Adipocyte (in vitro differentiated cells): Measurements from ENCODE around the gene AVPR2.

Experiments used
- DNase-seq: peaks from one replicate; pipeline ENCODE4 v3.0.0-alpha.2; 2015; ENCODE audit warnings: low read depth
- H3K27me3 ChIP-seq: replicated peaks from 2 replicates; pipeline ENCODE4 v1.7.0; 2013; ENCODE audit warnings: mild to moderate bottlenecking, low read length, moderate library complexity; ENCODE audit not compliant: control insufficient read depth, insufficient read depth
- H3K36me3 ChIP-seq: 2 replicates; pipeline ENCODE4 v1.7.0; 2013; ENCODE audit warnings: low read length, mild to moderate bottlenecking, moderate library complexity; ENCODE audit not compliant: control insufficient read depth, insufficient read depth, severe bottlenecking
- H3K4me1 ChIP-seq: 2 replicates; pipeline ENCODE4 v1.7.0; 2013; ENCODE audit warnings: mild to moderate bottlenecking, low read length, moderate library complexity; ENCODE audit not compliant: control insufficient read depth, insufficient read depth
- H3K4me3 ChIP-seq: 2 replicates; pipeline ENCODE4 v1.7.0; 2013; ENCODE audit warnings: mild to moderate bottlenecking, low read length, moderate library complexity
- H3K9ac ChIP-seq: 2 replicates; pipeline ENCODE4 v1.7.0; 2013; ENCODE audit warnings: mild to moderate bottlenecking, low read length, moderate library complexity
- H3K9me3 ChIP-seq: 2 replicates; pipeline ENCODE4 v1.7.0; 2013; ENCODE audit warnings: mild to moderate bottlenecking, low read length, moderate library complexity; ENCODE audit not compliant: control insufficient read depth

AVPR2 gene

DNA sequence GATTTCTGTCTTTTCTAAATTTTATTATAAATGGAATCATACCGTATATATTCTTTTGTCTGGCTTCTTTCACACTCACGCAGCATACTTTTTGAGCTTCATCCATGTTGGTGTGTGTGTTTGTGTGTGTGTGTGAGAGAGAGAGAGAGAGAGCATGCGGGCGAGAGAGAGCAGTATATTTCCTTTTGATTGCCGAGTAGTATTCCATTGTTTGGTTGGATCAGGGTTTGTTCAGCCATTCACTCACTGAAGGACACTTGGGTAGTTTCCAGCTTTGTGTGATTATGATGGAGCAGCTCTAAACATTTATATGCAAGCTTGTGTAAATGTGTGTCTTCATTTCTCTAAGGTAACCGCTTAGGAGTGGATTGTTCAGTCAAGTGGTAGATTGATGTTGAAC, 15.3 kb upstream of the AVPR2 start:
- H3K9ac ChIP-seq: no peak overlapping the region

DNA sequence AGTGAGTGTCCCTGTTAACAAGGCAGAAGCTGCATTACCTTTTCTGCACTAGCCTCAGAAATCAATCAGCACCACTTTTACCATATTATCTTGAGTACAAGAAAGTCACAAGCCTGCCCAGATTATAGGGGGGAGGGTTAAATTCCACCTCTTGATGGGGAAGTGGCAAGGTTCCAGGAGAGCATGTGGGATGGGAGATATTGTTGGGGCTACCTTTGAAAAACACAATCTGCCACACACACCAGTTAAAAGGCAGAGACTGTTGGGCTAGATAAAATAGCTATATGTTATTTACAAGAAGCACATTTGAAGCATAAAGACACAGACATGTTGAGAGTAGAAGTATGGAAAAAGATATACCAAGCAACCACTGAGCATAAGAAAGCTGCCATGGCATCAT, 6.6 kb upstream of the AVPR2 start:
- no peak for DNase-seq

More for the DNA sequence above, 15.3 kb upstream of the AVPR2 start:
- peaks cover 66% of the 10 kb centered on the region for H3K27me3 ChIP-seq
- H3K9me3 ChIP-seq: peaks cover 4% of the 10 kb centered on the region
- DNase-seq: no peak
- H3K4me3 ChIP-seq: no peak overlapping the region
- H3K36me3 ChIP-seq: no peaks in the 10 kb centered on the region
- no peaks in the 10 kb centered on the region for H3K4me1 ChIP-seq

DNA sequence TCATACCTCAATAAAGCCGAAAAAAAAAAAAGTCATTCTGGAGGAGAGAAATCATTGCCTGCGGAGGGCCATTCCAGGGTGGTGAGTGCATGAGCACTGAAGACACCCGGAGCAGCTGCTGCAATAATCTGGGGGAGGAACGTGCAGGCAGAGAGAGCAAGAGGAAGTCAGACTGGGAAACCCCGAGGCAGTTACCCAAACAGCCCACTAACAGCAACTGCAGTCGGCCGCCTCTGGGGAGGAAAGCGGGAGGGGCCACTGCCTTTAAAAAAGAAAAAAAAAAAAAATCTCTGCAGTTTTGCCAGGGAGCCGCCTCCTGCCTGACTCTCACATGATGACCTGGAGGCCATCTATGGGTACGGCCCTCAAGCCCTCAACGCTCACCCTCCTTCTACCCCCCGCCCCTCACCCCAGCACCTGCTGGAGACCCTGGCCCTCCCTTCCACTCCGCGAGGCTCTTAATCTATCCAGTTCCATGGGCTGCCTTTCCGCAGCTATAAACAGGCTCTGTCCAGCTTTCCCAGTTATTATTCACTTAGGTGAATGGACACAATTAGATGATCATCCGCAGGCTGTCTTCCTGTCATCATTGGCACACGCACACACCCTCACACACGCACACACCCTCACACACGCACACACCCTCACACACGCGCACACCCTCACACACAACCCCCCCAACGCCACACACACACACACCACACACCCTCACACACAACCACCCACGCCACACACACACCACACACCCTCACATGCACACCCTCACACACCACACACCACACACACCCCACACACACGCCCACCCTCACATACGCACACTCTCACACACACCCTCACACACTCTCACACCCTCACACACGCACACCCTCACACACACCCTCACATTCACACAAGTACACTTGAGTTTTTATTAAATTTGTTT, 3.4 kb upstream of the AVPR2 start:
- no peaks in the 10 kb centered on the region for H3K36me3 ChIP-seq
- peaks cover 15% of the 10 kb centered on the region for H3K27me3 ChIP-seq
- no peak overlapping the region for H3K9ac ChIP-seq
- H3K4me1 ChIP-seq: peaks cover 7% of the 10 kb centered on the region
- peaks cover 7% of the 10 kb centered on the region for H3K9me3 ChIP-seq
- peak; percentile 76 for DNase-seq
- no peak overlapping the region for H3K4me3 ChIP-seq

More for the DNA sequence above, 6.6 kb upstream of the AVPR2 start:
- H3K36me3 ChIP-seq: no peaks in the 10 kb centered on the region
- peaks cover 11% of the 10 kb centered on the region for H3K9me3 ChIP-seq
- H3K4me1 ChIP-seq: peaks cover 7% of the 10 kb centered on the region
- H3K9ac ChIP-seq: no peak overlapping the region
- H3K4me3 ChIP-seq: no peak overlapping the region
- H3K27me3 ChIP-seq: peaks cover 32% of the 10 kb centered on the region

DNA sequence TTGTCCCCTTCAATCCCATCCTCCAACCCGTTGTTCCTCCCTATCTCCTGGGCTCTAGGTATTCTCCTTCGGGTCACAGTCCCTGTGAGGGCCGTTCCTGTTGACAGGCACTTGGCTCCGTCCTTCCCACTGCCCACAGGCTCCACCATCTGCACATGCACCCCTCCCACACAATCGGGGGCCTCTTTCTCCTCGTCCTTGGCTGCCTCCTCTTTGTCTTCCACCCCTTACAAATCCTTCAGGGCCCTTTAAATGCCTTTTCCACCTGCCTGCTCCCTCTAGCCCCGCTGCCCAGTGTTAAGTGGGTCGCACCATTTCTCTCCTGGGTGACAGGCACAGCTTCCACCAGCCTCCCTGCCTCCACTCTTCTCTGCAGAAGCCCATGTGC, 2.7 kb upstream of the AVPR2 start:
- peaks cover 7% of the 10 kb centered on the region for H3K4me1 ChIP-seq
- no peak overlapping the region for H3K4me3 ChIP-seq
- H3K27me3 ChIP-seq: peaks cover 13% of the 10 kb centered on the region
- H3K36me3 ChIP-seq: no peaks in the 10 kb centered on the region
- H3K9ac ChIP-seq: no peak overlapping the region
- DNase-seq: no peak
- peaks cover under 1% of the 10 kb centered on the region for H3K9me3 ChIP-seq

DNA sequence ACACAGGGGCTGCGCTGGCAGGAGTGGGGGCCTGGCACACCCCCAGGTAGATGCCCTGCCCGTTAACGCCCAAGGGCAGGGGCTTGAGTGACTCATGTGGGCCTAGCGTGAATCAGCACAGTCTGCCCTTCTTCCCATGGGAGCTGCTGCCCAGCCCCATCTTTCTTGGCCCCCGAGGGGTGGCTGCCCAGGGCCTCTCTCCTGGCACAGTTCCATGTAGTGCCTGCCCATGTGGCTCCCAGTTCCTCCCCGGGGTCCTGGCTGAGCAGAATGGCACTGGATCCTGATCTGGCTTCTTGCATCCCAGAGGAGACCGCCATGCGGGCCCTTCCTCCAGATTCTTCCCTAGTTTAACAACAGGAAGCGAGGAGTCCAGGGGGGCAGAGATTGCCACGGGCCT, 2.1 kb upstream of the AVPR2 start:
- no peak for DNase-seq
- H3K4me3 ChIP-seq: no peak overlapping the region

DNA sequence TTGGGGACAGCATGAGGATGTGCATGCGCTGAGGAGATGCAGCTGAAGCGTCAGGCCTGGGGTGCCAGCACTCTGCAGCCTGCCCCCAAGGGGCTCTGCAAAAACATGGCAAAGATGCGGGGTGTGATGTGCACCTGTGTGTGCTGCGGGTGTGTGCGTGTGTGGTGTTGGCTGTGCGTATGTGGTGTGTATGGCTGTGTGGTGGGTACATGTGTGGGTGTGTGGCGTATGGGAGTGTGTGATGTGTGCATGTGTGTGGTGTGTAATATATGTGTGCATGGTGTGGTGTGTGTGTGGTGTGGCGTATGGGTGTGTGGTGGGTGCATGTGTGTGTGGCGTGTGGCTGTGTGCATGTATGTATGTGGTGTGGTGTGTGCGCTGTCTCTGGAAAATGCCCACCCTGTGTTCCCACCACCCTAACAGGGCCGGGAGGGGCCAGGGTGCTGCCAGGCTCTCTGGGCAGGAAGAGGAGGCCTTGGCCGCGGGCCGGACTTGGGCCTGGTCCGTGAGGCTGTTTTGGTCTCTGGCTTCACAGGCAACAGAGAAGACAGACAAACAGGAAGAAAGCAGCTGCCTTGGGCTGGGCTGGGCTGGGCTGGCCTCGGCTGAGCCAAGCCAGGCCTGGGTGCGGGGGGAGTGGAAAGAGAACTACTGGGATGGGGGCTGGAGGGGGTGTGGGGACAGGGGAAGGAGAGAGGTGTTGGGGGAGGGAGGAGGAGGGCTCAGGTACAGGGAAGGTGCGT, 1.1 kb upstream of the AVPR2 start:
- no peak overlapping the region for H3K4me3 ChIP-seq
- H3K4me1 ChIP-seq: peaks cover 7% of the 10 kb centered on the region
- H3K27me3 ChIP-seq: peaks cover 12% of the 10 kb centered on the region
- no peaks in the 10 kb centered on the region for H3K9me3 ChIP-seq
- H3K36me3 ChIP-seq: no peaks in the 10 kb centered on the region
- no peak overlapping the region for H3K9ac ChIP-seq
- no peak for DNase-seq

More for the DNA sequence above, 2.1 kb upstream of the AVPR2 start:
- Histone ChIP-seq H3K9ac (no peak overlapping the region), H3K9me3 (no peaks in the 10 kb centered on the region), H3K36me3 (no peaks in the 10 kb centered on the region), H3K4me1 (peaks cover 7% of the 10 kb centered on the region), H3K27me3 (peaks cover 16% of the 10 kb centered on the region)

DNA sequence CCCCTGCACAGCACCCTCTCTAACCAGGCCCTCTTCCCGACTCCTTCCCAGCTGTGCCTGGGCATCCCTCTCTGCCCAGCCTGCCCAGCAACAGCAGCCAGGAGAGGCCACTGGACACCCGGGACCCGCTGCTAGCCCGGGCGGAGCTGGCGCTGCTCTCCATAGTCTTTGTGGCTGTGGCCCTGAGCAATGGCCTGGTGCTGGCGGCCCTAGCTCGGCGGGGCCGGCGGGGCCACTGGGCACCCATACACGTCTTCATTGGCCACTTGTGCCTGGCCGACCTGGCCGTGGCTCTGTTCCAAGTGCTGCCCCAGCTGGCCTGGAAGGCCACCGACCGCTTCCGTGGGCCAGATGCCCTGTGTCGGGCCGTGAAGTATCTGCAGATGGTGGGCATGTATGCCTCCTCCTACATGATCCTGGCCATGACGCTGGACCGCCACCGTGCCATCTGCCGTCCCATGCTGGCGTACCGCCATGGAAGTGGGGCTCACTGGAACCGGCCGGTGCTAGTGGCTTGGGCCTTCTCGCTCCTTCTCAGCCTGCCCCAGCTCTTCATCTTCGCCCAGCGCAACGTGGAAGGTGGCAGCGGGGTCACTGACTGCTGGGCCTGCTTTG, 1.1 kb downstream of the AVPR2 start:
- no peak for DNase-seq
- Histone ChIP-seq H3K36me3 (no peaks in the 10 kb centered on the region), H3K27me3 (peaks cover 18% of the 10 kb centered on the region), H3K4me3 (no peak overlapping the region), H3K4me1 (peaks cover 5% of the 10 kb centered on the region), H3K9me3 (no peaks in the 10 kb centered on the region), H3K9ac (no peak overlapping the region)

DNA sequence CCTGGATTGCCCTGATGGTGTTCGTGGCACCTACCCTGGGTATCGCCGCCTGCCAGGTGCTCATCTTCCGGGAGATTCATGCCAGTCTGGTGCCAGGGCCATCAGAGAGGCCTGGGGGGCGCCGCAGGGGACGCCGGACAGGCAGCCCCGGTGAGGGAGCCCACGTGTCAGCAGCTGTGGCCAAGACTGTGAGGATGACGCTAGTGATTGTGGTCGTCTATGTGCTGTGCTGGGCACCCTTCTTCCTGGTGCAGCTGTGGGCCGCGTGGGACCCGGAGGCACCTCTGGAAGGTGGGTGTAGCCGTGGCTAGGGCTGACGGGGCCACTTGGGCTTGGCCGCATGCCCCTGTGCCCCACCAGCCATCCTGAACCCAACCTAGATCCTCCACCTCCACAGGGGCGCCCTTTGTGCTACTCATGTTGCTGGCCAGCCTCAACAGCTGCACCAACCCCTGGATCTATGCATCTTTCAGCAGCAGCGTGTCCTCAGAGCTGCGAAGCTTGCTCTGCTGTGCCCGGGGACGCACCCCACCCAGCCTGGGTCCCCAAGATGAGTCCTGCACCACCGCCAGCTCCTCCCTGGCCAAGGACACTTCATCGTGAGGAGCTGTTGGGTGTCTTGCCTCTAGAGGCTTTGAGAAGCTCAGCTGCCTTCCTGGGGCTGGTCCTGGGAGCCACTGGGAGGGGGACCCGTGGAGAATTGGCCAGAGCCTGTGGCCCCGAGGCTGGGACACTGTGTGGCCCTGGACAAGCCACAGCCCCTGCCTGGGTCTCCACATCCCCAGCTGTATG, 1.8 kb downstream of the AVPR2 start:
- H3K4me1 ChIP-seq: peaks cover 2% of the 10 kb centered on the region
- DNase-seq: no peak

DNA sequence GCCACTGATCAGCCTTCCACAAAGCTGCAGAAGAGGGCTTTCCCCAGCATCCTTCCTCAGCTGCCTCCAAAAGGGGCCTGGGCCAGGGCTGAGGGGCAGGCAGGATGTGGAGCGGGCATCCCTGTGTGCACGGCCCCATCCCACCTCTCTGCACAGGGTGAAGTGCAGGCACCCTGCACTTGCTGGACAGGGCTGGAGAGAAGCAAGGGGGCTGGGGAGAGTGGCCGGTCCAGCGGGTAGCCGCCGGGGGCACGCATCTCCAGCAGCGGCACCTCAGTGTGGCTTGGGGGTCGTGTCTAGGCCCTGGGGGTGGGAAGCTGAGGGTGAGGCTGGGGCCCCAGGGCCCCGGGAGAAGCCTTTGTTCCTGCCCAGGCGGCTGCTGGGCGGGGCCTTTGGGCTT, 3.0 kb downstream of the AVPR2 start:
- Histone ChIP-seq H3K4me3 (no peak overlapping the region), H3K36me3 (no peaks in the 10 kb centered on the region), H3K4me1 (no peaks in the 10 kb centered on the region), H3K9me3 (no peaks in the 10 kb centered on the region), H3K9ac (no peak overlapping the region), H3K27me3 (peaks cover 25% of the 10 kb centered on the region)
- no peak for DNase-seq

More for the DNA sequence above, 1.8 kb downstream of the AVPR2 start:
- H3K9ac ChIP-seq: no peak overlapping the region
- H3K36me3 ChIP-seq: no peaks in the 10 kb centered on the region
- peaks cover 18% of the 10 kb centered on the region for H3K27me3 ChIP-seq
- H3K4me3 ChIP-seq: no peak overlapping the region
- H3K9me3 ChIP-seq: no peaks in the 10 kb centered on the region

DNA sequence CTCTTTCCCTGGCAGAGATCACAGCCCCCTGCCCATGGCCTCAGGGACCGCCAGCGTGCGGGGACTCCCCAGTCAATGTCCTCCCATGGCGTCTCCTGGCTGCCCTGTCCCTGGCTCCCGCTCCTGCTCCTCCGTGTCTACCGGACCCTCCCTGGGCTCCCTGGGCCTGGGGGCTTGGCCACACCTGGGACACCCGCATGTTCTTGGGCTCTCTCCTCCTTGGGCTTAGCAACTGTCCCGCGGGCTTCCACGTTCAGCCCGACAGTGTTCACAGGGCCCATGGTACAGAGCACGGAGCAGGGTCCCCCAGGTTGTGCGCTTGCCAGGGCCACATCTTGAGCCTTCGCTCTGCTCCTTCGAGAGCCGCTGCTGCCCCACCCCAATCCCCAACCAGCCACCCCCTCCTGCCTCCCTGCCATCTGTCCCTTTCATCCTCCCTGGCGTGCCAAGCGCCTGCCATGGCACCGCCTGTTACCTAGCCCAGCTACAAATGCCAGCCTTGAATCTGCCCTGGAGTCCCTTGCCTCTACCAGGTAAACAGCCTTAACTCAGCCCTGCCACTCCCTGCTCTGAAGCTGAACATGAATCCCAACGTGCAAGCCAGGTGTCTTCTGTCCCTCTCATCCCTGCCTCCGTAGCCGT, 3.9 kb downstream of the AVPR2 start:
- H3K4me3 ChIP-seq: no peak overlapping the region
- H3K36me3 ChIP-seq: no peaks in the 10 kb centered on the region
- no peaks in the 10 kb centered on the region for H3K9me3 ChIP-seq
- H3K4me1 ChIP-seq: no peaks in the 10 kb centered on the region
- no peak for DNase-seq
- H3K9ac ChIP-seq: no peak overlapping the region
- peaks cover 33% of the 10 kb centered on the region for H3K27me3 ChIP-seq
